ENCODE results near the gene GPR17. TPM values are rescaled to one million over a fixed set of nuclear protein-coding genes. Genes with fewer than 3 reads are reported as not detected.

GPR17 gene
- total RNA-seq, 2 experiments from 2014 or later: not detected

GRCh38 chr2:127650785-127651380 lies 4.9 kb downstream of the GPR17 start:
- no peak for DNase-seq
- Mint-ChIP-seq H3K4me1 (peaks cover 15% of the 10 kb centered on the region), H3K4me3 (no peak overlapping the region), H3K9me3 (no peaks in the 10 kb centered on the region), H3K36me3 (no peaks in the 10 kb centered on the region), H3K27ac (no peak overlapping the region), H3K27me3 (no peaks in the 10 kb centered on the region)

- H3K4me1 Mint-ChIP-seq: peaks cover 13% of the 10 kb centered on the region
- no peak overlapping the region for H3K4me3 Mint-ChIP-seq
- DNase-seq: no peak
- no peaks in the 10 kb centered on the region for H3K9me3 Mint-ChIP-seq
- H3K36me3 Mint-ChIP-seq: no peaks in the 10 kb centered on the region
- no peak overlapping the region for H3K27ac Mint-ChIP-seq
- H3K27me3 Mint-ChIP-seq: no peaks in the 10 kb centered on the region
These were observed 5.4 kb downstream of the GPR17 start for GRCh38 chr2:127651381-127651809.

- Mint-ChIP-seq H3K27me3 (no peaks in the 10 kb centered on the region), H3K9me3 (no peaks in the 10 kb centered on the region), H3K27ac (no peak overlapping the region), H3K4me1 (peaks cover 11% of the 10 kb centered on the region), H3K4me3 (no peak overlapping the region), H3K36me3 (no peaks in the 10 kb centered on the region)
- DNase-seq: no peak
These were observed 6.1 kb downstream of the GPR17 start for GRCh38 chr2:127651971-127652550.

- H3K27me3 Mint-ChIP-seq: no peaks in the 10 kb centered on the region
- no peak overlapping the region for H3K27ac Mint-ChIP-seq
- no peak overlapping the region for H3K4me3 Mint-ChIP-seq
- no peak for DNase-seq
- peaks cover 7% of the 10 kb centered on the region for H3K4me1 Mint-ChIP-seq
- no peaks in the 10 kb centered on the region for H3K36me3 Mint-ChIP-seq
- H3K9me3 Mint-ChIP-seq: no peaks in the 10 kb centered on the region
These were observed 6.9 kb downstream of the GPR17 start for GRCh38 chr2:127652786-127653357.

GRCh38 chr2:127653421-127654083 lies 7.6 kb downstream of the GPR17 start:
- Mint-ChIP-seq H3K27me3 (no peaks in the 10 kb centered on the region), H3K4me3 (no peak overlapping the region), H3K36me3 (no peaks in the 10 kb centered on the region), H3K27ac (peak overlapping the region; percentile 14), H3K9me3 (no peaks in the 10 kb centered on the region), H3K4me1 (peaks cover 5% of the 10 kb centered on the region)
- no peak for DNase-seq

- H3K36me3 Mint-ChIP-seq: no peaks in the 10 kb centered on the region
- no peaks in the 10 kb centered on the region for H3K27me3 Mint-ChIP-seq
- H3K4me1 Mint-ChIP-seq: peaks cover 5% of the 10 kb centered on the region
- DNase-seq: no peak
- H3K27ac Mint-ChIP-seq: no peak overlapping the region
- H3K4me3 Mint-ChIP-seq: no peak overlapping the region
- H3K9me3 Mint-ChIP-seq: no peaks in the 10 kb centered on the region
These were observed 8.3 kb downstream of the GPR17 start for GRCh38 chr2:127654084-127654837.

- Mint-ChIP-seq H3K4me1 (peaks cover 1% of the 10 kb centered on the region), H3K4me3 (no peak overlapping the region), H3K36me3 (no peaks in the 10 kb centered on the region), H3K27me3 (peaks cover 1% of the 10 kb centered on the region), H3K9me3 (no peaks in the 10 kb centered on the region), H3K27ac (no peak overlapping the region)
- no peak for DNase-seq
These were observed 8.9 kb downstream of the GPR17 start for GRCh38 chr2:127654838-127655175.

GRCh38 chr2:127655209-127656073 lies 9.5 kb downstream of the GPR17 start:
- no peak overlapping the region for H3K4me3 Mint-ChIP-seq

GRCh38 chr2:127656569-127657231 lies 10.7 kb downstream of the GPR17 start:
- H3K36me3 Mint-ChIP-seq: no peaks in the 10 kb centered on the region
- H3K4me1 Mint-ChIP-seq: no peaks in the 10 kb centered on the region
- DNase-seq: no peak
- no peak overlapping the region for H3K4me3 Mint-ChIP-seq
- H3K27me3 Mint-ChIP-seq: peaks cover 11% of the 10 kb centered on the region
- H3K9me3 Mint-ChIP-seq: no peaks in the 10 kb centered on the region
- no peak overlapping the region for H3K27ac Mint-ChIP-seq

More at GRCh38 chr2:127655209-127656073, 9.5 kb downstream of the GPR17 start:
- Mint-ChIP-seq H3K27me3 (peaks cover 6% of the 10 kb centered on the region), H3K9me3 (no peaks in the 10 kb centered on the region), H3K4me1 (no peaks in the 10 kb centered on the region), H3K27ac (no peak overlapping the region), H3K36me3 (no peaks in the 10 kb centered on the region)
- no peak for DNase-seq

GRCh38 chr2:127657232-127657595 lies 11.3 kb downstream of the GPR17 start:
- no peak for DNase-seq
- no peaks in the 10 kb centered on the region for H3K36me3 Mint-ChIP-seq
- H3K9me3 Mint-ChIP-seq: no peaks in the 10 kb centered on the region
- peaks cover 14% of the 10 kb centered on the region for H3K27me3 Mint-ChIP-seq
- H3K27ac Mint-ChIP-seq: no peak overlapping the region
- no peak overlapping the region for H3K4me3 Mint-ChIP-seq
- H3K4me1 Mint-ChIP-seq: no peaks in the 10 kb centered on the region

- Mint-ChIP-seq H3K9me3 (no peaks in the 10 kb centered on the region), H3K27me3 (peaks cover 21% of the 10 kb centered on the region), H3K4me1 (no peaks in the 10 kb centered on the region), H3K27ac (no peak overlapping the region), H3K4me3 (no peak overlapping the region), H3K36me3 (no peaks in the 10 kb centered on the region)
- no peak for DNase-seq
These were observed 12.2 kb downstream of the GPR17 start for GRCh38 chr2:127658146-127658545.

- Mint-ChIP-seq H3K27ac (no peak overlapping the region), H3K27me3 (peaks cover 28% of the 10 kb centered on the region), H3K4me1 (peaks cover 3% of the 10 kb centered on the region), H3K4me3 (no peak overlapping the region), H3K36me3 (no peaks in the 10 kb centered on the region), H3K9me3 (no peaks in the 10 kb centered on the region)
- no peak for DNase-seq
These were observed 12.9 kb downstream of the GPR17 start for GRCh38 chr2:127658641-127659407.

- Mint-ChIP-seq H3K9me3 (no peaks in the 10 kb centered on the region), H3K36me3 (no peaks in the 10 kb centered on the region), H3K27ac (no peak overlapping the region), H3K4me3 (no peak overlapping the region), H3K27me3 (peaks cover 32% of the 10 kb centered on the region), H3K4me1 (peaks cover 3% of the 10 kb centered on the region)
- DNase-seq: no peak
These were observed 13.7 kb downstream of the GPR17 start for GRCh38 chr2:127659408-127660290.
